ENCODE measurements around the gene ETV5.
"Not testable (repeated sequence)": the region's sequence is repeated elsewhere in the genome, so short reads cannot be mapped to it uniquely, and the experiment has no call there.

The ETV5 gene

DNA sequence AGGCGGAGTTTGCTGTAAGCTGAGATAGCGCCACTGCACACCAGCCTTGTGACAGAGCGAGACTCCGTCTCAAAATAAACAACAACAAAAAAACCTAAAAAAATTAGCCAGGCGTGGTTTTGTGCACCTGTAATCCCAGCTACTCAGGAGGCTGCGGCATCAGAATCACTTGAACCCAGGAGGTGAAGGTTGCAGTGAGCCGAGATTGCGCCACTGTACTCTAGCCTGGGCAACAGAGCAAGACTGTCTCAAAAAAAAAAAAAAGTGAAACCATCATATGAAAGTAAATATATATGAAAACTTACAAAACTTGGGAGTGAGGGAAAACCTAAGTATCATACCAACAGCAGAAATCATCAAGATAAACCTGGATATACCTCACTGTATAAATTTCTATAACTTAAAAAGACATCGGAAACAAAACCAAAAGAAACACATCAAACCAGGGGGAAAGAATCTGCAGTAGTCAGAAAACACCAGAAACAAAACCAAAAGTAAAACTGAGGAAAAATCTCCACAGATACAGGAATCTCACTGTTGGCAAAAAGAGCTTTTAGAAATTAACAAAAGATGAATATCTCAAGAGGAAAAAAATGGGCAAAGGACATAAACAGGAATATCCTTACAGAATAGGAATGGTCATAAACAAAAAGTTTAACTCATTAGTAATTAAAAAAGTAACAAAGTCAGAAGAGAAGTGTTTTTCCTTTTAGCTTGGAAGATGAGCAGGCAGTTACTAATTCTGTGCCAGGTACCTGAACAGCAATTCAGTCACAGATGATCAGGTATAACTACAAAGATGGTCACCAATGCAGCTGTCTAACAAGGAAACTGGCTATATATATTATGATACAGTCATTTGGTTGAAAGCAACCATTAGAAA, 41.3 kb downstream of the ETV5 start:
- DNase-seq (ENCODE audit: low read depth in 2 of 2), result no peak

DNA sequence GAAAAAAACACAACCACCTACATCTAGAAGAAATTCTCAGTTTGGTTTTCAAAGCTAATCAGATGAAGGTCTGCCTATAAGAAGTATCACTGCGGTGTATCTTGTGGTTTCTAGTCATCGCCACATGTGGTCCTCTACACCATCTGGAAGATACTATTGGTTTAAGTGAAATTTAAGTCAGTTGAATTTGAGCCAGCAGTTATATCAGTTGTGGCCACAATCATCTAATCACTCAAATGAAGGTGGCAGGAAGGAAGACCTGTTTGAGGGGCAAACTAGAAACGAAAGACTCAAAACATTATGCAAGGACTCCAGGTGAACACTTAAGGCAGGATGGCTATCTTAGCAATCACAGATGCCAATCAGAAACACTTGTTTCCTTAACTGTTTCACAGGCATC, 48.7 kb downstream of the ETV5 start:
- DNase-seq (ENCODE audit: low read depth in 2 of 2), result no peak

GRCh38 chr3:186059192-186059591, 49.7 kb downstream of the ETV5 start:
- no peak for DNase-seq (ENCODE audit: low read depth in 2 of 2)

DNA sequence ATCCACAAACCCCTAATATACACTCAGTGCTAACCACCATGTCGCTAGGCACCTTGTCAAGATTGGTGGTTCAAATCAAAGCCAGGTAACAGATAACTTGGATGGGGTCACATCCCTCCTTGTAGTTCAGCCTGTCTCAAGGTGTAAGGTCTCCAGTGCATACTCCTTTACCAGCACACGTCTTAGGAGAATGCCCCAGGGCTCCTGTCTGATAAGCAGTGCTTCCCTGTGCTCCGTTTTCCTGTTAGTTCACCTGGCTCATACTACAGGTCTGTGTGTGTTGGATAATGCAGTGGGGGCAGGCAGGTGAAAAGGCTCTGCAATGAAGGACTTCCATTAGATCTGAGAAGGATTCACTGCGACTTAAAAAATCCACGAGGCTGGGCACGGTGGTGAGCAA, 50.7 kb downstream of the ETV5 start:
- no peak for DNase-seq (ENCODE audit: low read depth in 2 of 2)

DNA sequence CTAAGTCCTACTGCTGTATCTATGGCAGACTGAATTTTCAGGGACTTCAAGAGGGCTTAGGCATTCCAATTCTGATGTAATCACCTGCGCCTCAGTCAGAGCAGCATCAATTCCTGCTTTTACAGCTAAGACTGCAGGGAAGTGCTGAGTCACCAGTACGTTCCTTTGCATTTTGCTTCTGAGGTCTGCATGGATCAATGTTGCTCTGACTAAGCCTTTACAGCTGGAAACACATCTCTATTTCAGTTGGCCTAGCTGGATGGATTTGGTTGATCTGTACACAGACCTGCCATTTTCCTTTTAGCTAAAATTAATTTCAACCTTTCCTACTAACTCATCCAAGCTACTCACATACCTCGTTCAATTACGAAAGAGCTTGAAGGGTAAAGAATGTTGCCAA, 51.3 kb downstream of the ETV5 start:
- peak; percentile 85 to 86 for DNase-seq (ENCODE audit: low read depth in 2 of 2)

DNA sequence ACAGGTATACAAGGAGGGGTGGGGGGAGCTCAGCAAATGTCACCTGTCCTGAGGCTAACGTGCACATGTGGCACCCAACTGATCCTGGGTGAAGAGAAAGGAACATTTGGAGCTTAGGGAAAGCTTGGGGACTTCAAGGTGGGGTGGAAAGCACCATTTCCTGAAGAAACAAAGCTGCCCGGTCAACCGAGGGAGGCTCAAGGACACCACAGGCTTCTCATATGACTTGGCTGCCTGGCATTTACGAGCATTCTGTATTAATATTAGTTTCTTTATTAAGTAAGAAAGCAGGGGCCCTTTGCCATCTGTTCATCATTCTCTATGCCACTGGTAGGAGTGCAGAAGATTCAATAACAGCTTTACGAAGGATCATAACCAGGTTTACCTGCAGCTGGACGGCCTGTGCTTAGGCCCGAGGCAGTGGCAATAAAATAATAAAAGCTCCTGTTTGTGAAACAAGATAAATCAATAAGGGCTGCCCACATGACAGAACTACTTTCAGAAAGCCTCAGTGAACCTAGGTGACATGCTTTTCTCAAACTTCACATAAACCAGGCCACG, 54.0 kb downstream of the ETV5 start:
- no peak for DNase-seq (ENCODE audit: low read depth in 2 of 2)

GRCh38 chr3:186053954-186054791, 54.7 kb downstream of the ETV5 start:
- DNase-seq (ENCODE audit: low read depth in 2 of 2), result peak; percentile 34 to 39

GRCh38 chr3:186052096-186052840, 56.6 kb downstream of the ETV5 start:
- DNase-seq (ENCODE audit: low read depth in 2 of 2), result no peak

DNA sequence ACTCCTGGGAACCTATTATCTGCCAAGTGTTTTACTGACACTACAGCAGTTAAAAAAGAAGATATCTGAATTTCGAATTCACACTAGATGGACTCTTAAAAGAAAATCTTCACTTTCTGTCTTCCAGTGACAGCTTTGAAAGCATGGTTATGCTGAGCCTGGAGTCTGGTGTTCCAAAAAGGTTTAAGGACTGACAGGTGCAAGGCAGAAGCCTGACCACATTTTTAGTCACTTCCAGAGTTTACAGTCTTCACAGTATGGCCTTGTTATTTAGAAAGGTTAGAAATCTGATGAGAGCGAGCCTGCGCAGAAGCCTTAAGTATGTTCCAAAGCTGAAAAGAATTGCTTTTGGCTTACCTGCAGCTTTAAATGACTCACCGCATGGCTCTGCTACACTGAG, 59.9 kb downstream of the ETV5 start:
- DNase-seq (ENCODE audit: low read depth in 2 of 2), result no peak

- no peak for DNase-seq (ENCODE audit: low read depth in 2 of 2)
Observed at GRCh38 chr3:186048119-186048518, 60.8 kb downstream of the ETV5 start.

GRCh38 chr3:186046838-186047237, 62.1 kb downstream of the ETV5 start:
- DNase-seq (ENCODE audit: low read depth in 2 of 2), result no peak

GRCh38 chr3:186044968-186045367, 63.9 kb downstream of the ETV5 start:
- DNase-seq (ENCODE audit: low read depth in 2 of 2), result no peak

DNA sequence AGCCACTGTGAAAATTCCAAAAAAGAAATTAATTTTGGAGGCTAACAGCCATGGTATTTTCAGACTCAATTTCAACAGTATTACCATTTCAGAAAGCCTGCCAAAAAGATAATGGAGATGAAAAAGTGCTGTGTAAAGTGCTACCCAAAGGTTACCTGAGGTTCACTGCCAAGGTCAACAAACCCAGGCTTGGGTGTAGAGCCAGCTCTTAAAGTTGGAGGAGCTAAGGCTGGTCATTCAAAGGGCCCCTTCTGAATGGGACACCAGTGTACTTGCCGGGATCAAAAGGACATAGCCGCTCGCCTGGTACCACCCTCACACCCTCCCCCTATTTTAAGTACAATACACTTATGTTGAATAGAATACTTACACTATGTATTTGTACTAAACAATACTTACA, 64.5 kb downstream of the ETV5 start:
- no peak for DNase-seq (ENCODE audit: low read depth in 2 of 2)

- no peak for DNase-seq (ENCODE audit: low read depth in 2 of 2)
Observed at GRCh38 chr3:186042521-186043202, 66.2 kb downstream of the ETV5 start.

DNA sequence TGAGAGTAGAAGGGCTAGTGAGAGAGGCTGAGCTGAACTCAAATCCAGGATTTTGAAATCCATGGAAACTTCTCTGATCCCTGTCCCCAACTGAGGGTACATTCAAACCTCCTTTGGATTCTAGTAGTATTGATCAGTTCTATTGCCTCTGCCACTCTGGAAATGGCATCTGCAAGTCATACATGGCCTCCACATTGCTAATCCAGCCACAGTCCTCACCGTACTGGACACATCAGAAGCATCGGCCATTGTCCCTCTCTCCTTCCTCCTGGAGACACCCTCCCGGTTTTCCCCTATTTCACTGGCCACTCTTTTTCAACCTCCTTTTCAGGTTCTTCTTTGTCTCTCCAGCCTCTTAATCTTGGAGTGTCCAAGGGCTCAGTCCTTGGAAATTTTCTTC, 66.9 kb downstream of the ETV5 start:
- no peak for DNase-seq (ENCODE audit: low read depth in 2 of 2)

DNA sequence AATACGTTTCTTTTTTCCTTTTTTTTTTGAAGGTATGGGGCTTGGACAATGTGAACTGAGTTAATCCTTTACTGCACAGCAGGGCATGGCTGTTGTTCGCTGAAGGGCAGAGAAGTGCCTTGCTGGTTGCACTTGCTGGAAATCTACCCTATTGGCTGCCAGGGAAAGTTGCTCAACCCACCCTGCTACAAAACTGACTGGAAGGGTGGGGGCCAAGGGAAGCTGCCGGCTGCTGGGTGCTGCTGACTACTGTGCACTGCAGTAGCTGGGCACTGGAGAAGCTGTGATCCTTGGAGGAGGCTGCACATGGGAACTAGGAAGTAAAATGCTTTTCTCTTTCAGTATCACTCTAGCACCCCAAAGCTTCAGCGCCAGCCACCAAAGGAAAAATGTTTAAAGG, 70.5 kb downstream of the ETV5 start:
- DNase-seq (ENCODE audit: low read depth in 2 of 2), result no peak

- no peak for DNase-seq (ENCODE audit: low read depth in 2 of 2)
Observed at GRCh38 chr3:186035277-186035676, 73.6 kb downstream of the ETV5 start.

GRCh38 chr3:186032321-186032720, 76.6 kb downstream of the ETV5 start:
- DNase-seq (ENCODE audit: low read depth in 2 of 2), result no peak

GRCh38 chr3:186025993-186026392, 82.9 kb downstream of the ETV5 start:
- not testable (repeated sequence) for DNase-seq (ENCODE audit: low read depth in 2 of 2)

- DNase-seq (ENCODE audit: low read depth in 2 of 2), result peak; percentile 50 to 61
Observed at GRCh38 chr3:186025161-186025560, 83.7 kb downstream of the ETV5 start.

GRCh38 chr3:186024210-186024609, 84.7 kb downstream of the ETV5 start:
- DNase-seq (ENCODE audit: low read depth in 2 of 2), result peak in 1 of 2 experiments; percentile 9

Measured in fibroblast of skin of left quadriceps (primary cell).